ENCODE data around the gene LSAMP. TPM values are rescaled to one million over a fixed set of nuclear protein-coding genes. Genes with fewer than 3 reads are reported as not detected.

The LSAMP gene
- total RNA-seq, 1 experiment from 2014 or later: 10.1 TPM

DNA sequence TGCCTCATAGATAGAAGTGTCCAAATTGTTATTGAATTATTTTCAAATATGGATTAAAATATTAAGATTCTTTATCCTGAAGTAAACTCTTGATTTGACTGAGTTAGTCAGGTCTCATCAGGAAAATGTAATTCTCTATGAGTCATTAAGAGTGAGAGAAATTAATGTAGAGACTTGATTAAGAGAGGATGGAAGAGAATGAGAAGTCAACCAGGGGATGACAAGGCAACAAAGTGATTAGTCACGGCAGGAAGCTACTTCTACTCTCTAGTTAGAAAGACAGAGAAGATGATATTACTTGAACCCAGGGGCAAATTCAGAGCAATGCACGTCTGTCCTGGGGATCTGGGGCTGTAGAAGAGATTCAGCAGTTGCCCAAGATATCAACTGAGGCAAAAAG, 202.5 kb downstream of the LSAMP start:
- TF ChIP-seq EZH2 (IDR thresholded peaks at IDR 0.05; ENCODE audit: borderline replicate concordance, low read depth, low read length, poor library complexity, severe bottlenecking): no peak
- TF ChIP-seq, protein P1, sequence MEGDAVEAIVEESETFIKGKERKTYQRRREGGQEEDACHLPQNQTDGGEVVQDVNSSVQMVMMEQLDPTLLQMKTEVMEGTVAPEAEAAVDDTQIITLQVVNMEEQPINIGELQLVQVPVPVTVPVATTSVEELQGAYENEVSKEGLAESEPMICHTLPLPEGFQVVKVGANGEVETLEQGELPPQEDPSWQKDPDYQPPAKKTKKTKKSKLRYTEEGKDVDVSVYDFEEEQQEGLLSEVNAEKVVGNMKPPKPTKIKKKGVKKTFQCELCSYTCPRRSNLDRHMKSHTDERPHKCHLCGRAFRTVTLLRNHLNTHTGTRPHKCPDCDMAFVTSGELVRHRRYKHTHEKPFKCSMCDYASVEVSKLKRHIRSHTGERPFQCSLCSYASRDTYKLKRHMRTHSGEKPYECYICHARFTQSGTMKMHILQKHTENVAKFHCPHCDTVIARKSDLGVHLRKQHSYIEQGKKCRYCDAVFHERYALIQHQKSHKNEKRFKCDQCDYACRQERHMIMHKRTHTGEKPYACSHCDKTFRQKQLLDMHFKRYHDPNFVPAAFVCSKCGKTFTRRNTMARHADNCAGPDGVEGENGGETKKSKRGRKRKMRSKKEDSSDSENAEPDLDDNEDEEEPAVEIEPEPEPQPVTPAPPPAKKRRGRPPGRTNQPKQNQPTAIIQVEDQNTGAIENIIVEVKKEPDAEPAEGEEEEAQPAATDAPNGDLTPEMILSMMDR (conservative IDR thresholded peaks at IDR 0.05; ENCODE audit: low read depth, low read length): no peak
- DNase-seq (ENCODE audit: low spot score): no peak
- Histone ChIP-seq H3K27me3 (replicated peaks; ENCODE audit: insufficient read depth, low read depth, low read length, poor library complexity) (no peaks in the 10 kb centered on the region), H3K27ac (ENCODE audit: low read depth, low read length, poor library complexity, severe bottlenecking) (no peak overlapping the region), H3K4me1 (ENCODE audit: insufficient read depth, low read length, poor library complexity, severe bottlenecking) (peaks cover 18% of the 10 kb centered on the region), H3K36me3 (ENCODE audit: insufficient read depth, low read length, poor library complexity, severe bottlenecking) (no peaks in the 10 kb centered on the region), H3K4me3 (ENCODE audit: low read depth, low read length, poor library complexity, severe bottlenecking) (no peak overlapping the region), H3K9me3 (ENCODE audit: low read depth, low read length, poor library complexity, severe bottlenecking) (no peaks in the 10 kb centered on the region)
- intact Hi-C loops (cut with micrococcal nuclease; ENCODE audit: unreplicated experiment): no loop called here
- no TSS peak for BruUV-seq (replicated peaks)
- CTCF ChIA-PET: no interaction called here
- POLR2A ChIA-PET (ENCODE audit: low non-redundant PET): no interaction called here

DNA sequence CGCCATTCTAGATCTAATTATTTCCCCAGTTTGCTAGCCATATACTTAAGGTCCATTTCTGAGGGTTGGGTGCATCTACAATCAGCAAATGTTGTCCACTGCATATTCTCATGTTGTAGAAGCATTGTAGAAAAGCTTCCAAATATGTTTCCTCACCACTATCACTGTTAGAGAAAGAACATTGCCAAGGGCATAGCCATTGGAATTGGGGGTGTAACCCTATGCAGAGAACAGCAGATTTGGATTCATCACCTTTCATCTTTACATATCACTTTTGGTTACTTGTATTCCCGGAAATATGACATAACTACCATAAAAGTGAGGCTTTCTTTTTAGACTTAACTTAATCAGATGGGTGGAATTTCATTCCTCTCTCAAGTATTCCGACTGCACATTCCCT, 203.6 kb downstream of the LSAMP start:
- CTCF ChIA-PET: no interaction called here
- Histone ChIP-seq H3K4me3 (ENCODE audit: low read depth, low read length, poor library complexity, severe bottlenecking) (no peak overlapping the region), H3K27ac (ENCODE audit: low read depth, low read length, poor library complexity, severe bottlenecking) (no peak overlapping the region), H3K4me1 (ENCODE audit: insufficient read depth, low read length, poor library complexity, severe bottlenecking) (peaks cover 18% of the 10 kb centered on the region), H3K36me3 (ENCODE audit: insufficient read depth, low read length, poor library complexity, severe bottlenecking) (no peaks in the 10 kb centered on the region), H3K27me3 (replicated peaks; ENCODE audit: insufficient read depth, low read depth, low read length, poor library complexity) (no peaks in the 10 kb centered on the region), H3K9me3 (ENCODE audit: low read depth, low read length, poor library complexity, severe bottlenecking) (no peaks in the 10 kb centered on the region)
- DNase-seq (ENCODE audit: low spot score): no peak
- TF ChIP-seq EZH2 (IDR thresholded peaks at IDR 0.05; ENCODE audit: borderline replicate concordance, low read depth, low read length, poor library complexity, severe bottlenecking): no peak
- TF ChIP-seq, protein P1 (conservative IDR thresholded peaks at IDR 0.05; ENCODE audit: low read depth, low read length): no peak
- intact Hi-C loops (cut with micrococcal nuclease; ENCODE audit: unreplicated experiment): no loop called here
- BruUV-seq (replicated peaks): no TSS peak
- POLR2A ChIA-PET (ENCODE audit: low non-redundant PET): no interaction called here

DNA sequence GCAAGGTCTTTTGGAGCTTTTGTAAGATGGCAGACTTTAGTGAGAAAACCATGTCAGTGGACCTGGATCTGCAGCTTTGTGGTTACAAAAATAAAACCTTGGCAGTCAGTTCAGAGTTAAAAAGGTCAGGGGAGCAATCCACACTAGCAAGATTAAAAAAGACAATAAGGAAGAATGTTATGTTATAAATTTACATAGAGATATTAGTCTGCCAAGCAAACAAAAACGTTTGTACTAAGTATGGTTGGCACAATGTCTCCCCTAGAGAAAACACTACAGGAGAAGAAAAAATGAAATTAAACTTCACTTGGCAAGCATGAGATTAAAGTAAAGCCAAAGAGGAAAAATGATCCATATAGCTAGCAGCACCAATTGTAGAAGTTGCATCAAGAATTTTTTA, 205.0 kb downstream of the LSAMP start:
- no peak overlapping the region for H3K27ac ChIP-seq (ENCODE audit: low read depth, low read length, poor library complexity, severe bottlenecking)
- ChIA-PET CTCF (no interaction called here), POLR2A (ENCODE audit: low non-redundant PET) (no interaction called here)
- intact Hi-C loops (cut with micrococcal nuclease; ENCODE audit: unreplicated experiment): no loop called here
- no peak for TF ChIP-seq EZH2 (IDR thresholded peaks at IDR 0.05; ENCODE audit: borderline replicate concordance, low read depth, low read length, poor library complexity, severe bottlenecking)
- TF ChIP-seq, protein P1 (conservative IDR thresholded peaks at IDR 0.05; ENCODE audit: low read depth, low read length): no peak
- BruUV-seq (replicated peaks): no TSS peak
- DNase-seq (ENCODE audit: low spot score): no peak
- no peaks in the 10 kb centered on the region for H3K27me3 ChIP-seq (replicated peaks; ENCODE audit: insufficient read depth, low read depth, low read length, poor library complexity)
- H3K4me3 ChIP-seq (ENCODE audit: low read depth, low read length, poor library complexity, severe bottlenecking): no peak overlapping the region
- no peaks in the 10 kb centered on the region for H3K9me3 ChIP-seq (ENCODE audit: low read depth, low read length, poor library complexity, severe bottlenecking)
- peaks cover 18% of the 10 kb centered on the region for H3K4me1 ChIP-seq (ENCODE audit: insufficient read depth, low read length, poor library complexity, severe bottlenecking)
- no peaks in the 10 kb centered on the region for H3K36me3 ChIP-seq (ENCODE audit: insufficient read depth, low read length, poor library complexity, severe bottlenecking)

All from A673 (cell line).